Thoracic aorta (tissue), 2 donors: ENCODE data around the gene TFF1. TPM values are rescaled to one million over a fixed set of nuclear protein-coding genes. Genes with fewer than 3 reads are reported as not detected.

ENCODE experiments used
- ATAC-seq: fragments of 150-250 bp; one replicate; pipeline ENCODE4 v1.8.0; 2017; ENCODE audit warnings: low read depth; ENCODE audit not compliant: insufficient number of reproducible peaks, low FRiP score
- DNase-seq: peaks from one replicate; pipeline ENCODE4 v3.0.0-alpha.2; 2020; ENCODE audit warnings: low spot score
- H3K27ac ChIP-seq, 2 donors: fragments of 200-600 bp; sonication (generic); 1 replicate in 1 of 2; 2 replicates in 1 of 2; pipeline ENCODE4 v1.5.1; 2016; ENCODE audit warnings: mild to moderate bottlenecking in 2 of 2, moderate library complexity in 2 of 2
- H3K27me3 ChIP-seq: fragments of 200-600 bp; sonication (generic); replicated peaks from 2 replicates; pipeline ENCODE4 v1.6.0; 2016; ENCODE audit warnings: mild to moderate bottlenecking; ENCODE audit not compliant: insufficient read depth
- H3K36me3 ChIP-seq: fragments of 200-600 bp; sonication (generic); one replicate; pipeline ENCODE4 v1.5.1; 2016
- H3K4me1 ChIP-seq, 2 donors: fragments of 200-600 bp; sonication (generic); 1 replicate in 1 of 2; 2 replicates in 1 of 2; pipeline versions ENCODE4 v1.5.1 to v1.6.0; 2016; ENCODE audit warnings: low read depth in 2 of 2, mild to moderate bottlenecking in 1 of 2; ENCODE audit not compliant: control insufficient read depth in 1 of 2
- H3K4me3 ChIP-seq: fragments of 200-600 bp; sonication (generic); 2 replicates; pipeline ENCODE4 v1.5.1; 2016; ENCODE audit warnings: mild to moderate bottlenecking
- H3K9me3 ChIP-seq: fragments of 200-600 bp; sonication (generic); 2 replicates; pipeline ENCODE4 v1.5.1; 2016
- CTCF ChIP-seq: fragments of 200-600 bp; sonication (generic); IDR thresholded peaks from one replicate; pipeline ENCODE4 v1.5.1; 2019; ENCODE audit warnings: antibody characterized with exemption
- total RNA-seq, 2 donors: library from RNA; depleted of rRNA; stranded (reverse); fragments of >200 nt; gene quantifications; one replicate each; pipeline versions ENCODE4 v1.1.0 to v1.2.3, GENCODE V29; 2016

TFF1 gene
- total RNA-seq, 2 donors from 2014 or later, result 85.8 TPM; not detected in 1

DNA sequence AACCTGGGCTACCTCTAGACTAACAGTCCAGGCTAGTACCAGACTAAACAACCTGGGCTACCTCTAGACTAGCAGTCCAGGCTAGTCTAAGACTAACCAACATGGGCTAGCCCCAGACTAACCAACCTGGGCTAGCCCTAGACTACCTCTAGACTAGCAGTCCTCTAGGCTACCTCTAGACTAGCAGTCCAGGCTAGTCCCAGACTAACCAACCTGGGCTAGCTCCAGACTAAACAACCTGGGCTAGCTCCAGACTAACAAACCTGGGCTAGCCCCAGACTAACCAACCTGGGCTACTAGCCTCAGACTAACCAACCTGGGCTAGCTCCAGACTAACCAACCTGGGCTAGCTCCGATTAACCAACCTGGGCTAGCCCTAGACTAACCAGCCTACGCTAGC lies 17.6 kb downstream of the TFF1 start:
- Histone ChIP-seq H3K4me1 (no peaks in the 10 kb centered on the region), H3K9me3 (no peaks in the 10 kb centered on the region), H3K36me3 (no peaks in the 10 kb centered on the region), H3K4me3 (no peak overlapping the region), H3K27ac (no peak overlapping the region), H3K27me3 (no peaks in the 10 kb centered on the region)
- ATAC-seq, result no peak
- DNase-seq, result no peak
- no peak for TF ChIP-seq CTCF

DNA sequence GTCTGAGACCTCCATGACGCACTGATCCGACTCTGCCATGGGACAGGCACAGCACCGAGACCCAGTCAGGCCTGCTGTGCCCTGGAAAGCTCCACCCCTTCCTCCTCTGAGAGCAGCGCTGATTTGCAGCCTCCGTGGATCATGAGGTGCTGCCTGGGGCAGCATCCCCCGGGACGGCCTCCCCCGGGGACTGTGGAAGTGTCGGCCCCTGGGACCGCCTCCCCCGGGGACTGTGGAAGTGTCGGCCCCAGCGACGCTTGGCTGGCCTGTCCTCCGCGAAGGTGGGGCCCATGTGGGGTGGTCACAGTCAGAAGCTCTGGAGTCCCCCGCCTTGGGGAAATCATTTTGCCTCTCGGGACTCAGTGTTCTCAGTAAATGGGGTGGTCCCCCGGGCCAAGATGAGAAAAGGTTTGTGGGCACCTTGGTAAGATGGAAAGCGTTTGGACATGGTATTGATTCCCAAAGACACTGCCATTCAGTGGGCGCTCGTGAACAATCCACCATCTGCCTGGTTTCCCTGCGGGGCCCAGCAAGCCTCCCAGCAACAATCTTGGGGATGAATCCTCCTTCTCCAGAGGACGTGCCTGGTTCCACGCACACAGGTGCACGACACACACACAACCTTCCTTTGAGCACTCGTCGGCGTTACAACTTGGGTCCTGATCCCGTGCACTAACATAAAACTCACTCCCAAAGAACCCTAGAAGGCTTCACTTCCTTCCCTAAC lies 18.6 kb downstream of the TFF1 start:
- Histone ChIP-seq H3K27ac (no peak overlapping the region), H3K36me3 (no peaks in the 10 kb centered on the region), H3K9me3 (no peaks in the 10 kb centered on the region), H3K4me3 (no peak overlapping the region), H3K4me1 (no peaks in the 10 kb centered on the region), H3K27me3 (no peaks in the 10 kb centered on the region)
- TF ChIP-seq CTCF, result no peak
- ATAC-seq, result no peak
- no peak for DNase-seq

GRCh38 chr21:42346866-42347600 lies 19.3 kb downstream of the TFF1 start:
- Histone ChIP-seq H3K27ac (no peak overlapping the region), H3K36me3 (no peaks in the 10 kb centered on the region), H3K4me3 (no peak overlapping the region), H3K4me1 (no peaks in the 10 kb centered on the region), H3K9me3 (no peaks in the 10 kb centered on the region), H3K27me3 (no peaks in the 10 kb centered on the region)
- DNase-seq (no peak), ATAC-seq (no peak)
- no peak for TF ChIP-seq CTCF

DNA sequence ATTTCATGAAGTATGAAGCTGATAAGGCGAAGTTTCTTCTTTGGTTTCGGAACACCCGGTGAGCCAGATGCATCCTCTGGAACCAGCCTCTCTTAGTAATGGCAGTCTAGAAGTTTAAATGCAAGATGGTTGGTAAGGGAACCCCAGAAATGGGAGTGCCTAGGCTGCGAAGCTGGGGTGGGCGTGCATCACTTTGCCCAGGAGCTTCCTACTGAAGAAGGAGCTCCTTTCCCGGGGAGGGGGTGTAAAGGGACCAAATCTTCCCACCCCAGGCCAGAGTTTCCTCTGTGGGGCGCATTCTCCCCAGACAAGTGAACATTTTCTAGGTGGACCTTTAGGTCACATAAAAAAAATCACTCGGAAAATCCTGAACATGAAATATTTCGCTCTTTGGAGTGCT lies 19.9 kb downstream of the TFF1 start:
- ATAC-seq, result no peak
- no peak for TF ChIP-seq CTCF
- H3K27ac ChIP-seq, result no peak overlapping the region

GRCh38 chr21:42344631-42345030 lies 21.7 kb downstream of the TFF1 start:
- no peak for DNase-seq
- no peak for TF ChIP-seq CTCF
- Histone ChIP-seq H3K36me3 (no peaks in the 10 kb centered on the region), H3K4me3 (no peak overlapping the region), H3K27me3 (no peaks in the 10 kb centered on the region), H3K27ac (no peak overlapping the region), H3K4me1 (no peaks in the 10 kb centered on the region), H3K9me3 (no peaks in the 10 kb centered on the region)
- no peak for ATAC-seq

More for the DNA sequence above, 19.9 kb downstream of the TFF1 start:
- Histone ChIP-seq H3K27me3 (no peaks in the 10 kb centered on the region), H3K4me1 (no peaks in the 10 kb centered on the region), H3K9me3 (no peaks in the 10 kb centered on the region), H3K36me3 (no peaks in the 10 kb centered on the region), H3K4me3 (no peak overlapping the region)
- no peak for DNase-seq
